Chondrocyte (in vitro differentiated cells): ENCODE results near the gene TOM1L2. TPM values are rescaled to one million over a fixed set of nuclear protein-coding genes. Genes with fewer than 3 reads are reported as not detected.

Source experiments
- DNase-seq: peaks from one replicate; pipeline ENCODE4 v3.0.0; 2021; ENCODE audit warnings: mixed read lengths, low spot score
- H3K27ac Mint-ChIP-seq: one replicate; pipeline ENCODE4 v1.8.0; 2021; ENCODE audit warnings: mild to moderate bottlenecking, moderate library complexity, mixed read lengths; ENCODE audit not compliant: unreplicated experiment
- H3K27me3 Mint-ChIP-seq: 2 replicates; pipeline ENCODE4 v1.8.0; 2021; ENCODE audit warnings: low read depth, mixed read lengths
- H3K36me3 Mint-ChIP-seq: 2 replicates; pipeline ENCODE4 v1.8.0; 2021; ENCODE audit warnings: low read depth, mixed read lengths
- H3K4me1 Mint-ChIP-seq: 2 replicates; pipeline ENCODE4 v1.8.0; 2021; ENCODE audit warnings: low read depth, mild to moderate bottlenecking, mixed read lengths
- H3K4me3 Mint-ChIP-seq: one replicate; pipeline ENCODE4 v1.8.0; 2021; ENCODE audit warnings: mild to moderate bottlenecking, moderate library complexity, mixed read lengths; ENCODE audit not compliant: unreplicated experiment
- H3K9me3 Mint-ChIP-seq: 2 replicates; pipeline ENCODE4 v1.8.0; 2021; ENCODE audit warnings: low read depth, mixed read lengths
- CTCF ChIP-seq: fragments of 200-600 bp; sonication (generic); IDR thresholded peaks from 2 replicates; pipeline ENCODE4 v1.5.0; 2021; ENCODE audit warnings: antibody characterized with exemption, mild to moderate bottlenecking, moderate library complexity
- total RNA-seq: library from RNA; stranded (reverse); gene quantifications from 3 replicates; pipeline ENCODE4 v1.2.1, GENCODE V29; 2021

The TOM1L2 gene
- total RNA-seq, 1 donor from 2014 or later: 56.1 TPM

GRCh38 chr17:17830740-17831207 is 141.4 kb downstream of the TOM1L2 start:
- Mint-ChIP-seq H3K36me3 (no peaks in the 10 kb centered on the region), H3K27me3 (no peaks in the 10 kb centered on the region), H3K4me1 (peaks cover 18% of the 10 kb centered on the region), H3K4me3 (no peak overlapping the region), H3K27ac (no peak overlapping the region), H3K9me3 (no peaks in the 10 kb centered on the region)
- no peak for DNase-seq
- TF ChIP-seq CTCF: no peak

GRCh38 chr17:17830269-17830567 is 142.0 kb downstream of the TOM1L2 start:
- TF ChIP-seq CTCF: no peak
- Mint-ChIP-seq H3K4me3 (no peak overlapping the region), H3K36me3 (no peaks in the 10 kb centered on the region), H3K27ac (no peak overlapping the region), H3K9me3 (no peaks in the 10 kb centered on the region), H3K4me1 (peaks cover 15% of the 10 kb centered on the region), H3K27me3 (no peaks in the 10 kb centered on the region)
- DNase-seq: no peak

- DNase-seq: no peak
- peaks cover 23% of the 10 kb centered on the region for H3K4me1 Mint-ChIP-seq
- H3K36me3 Mint-ChIP-seq: no peaks in the 10 kb centered on the region
- H3K9me3 Mint-ChIP-seq: no peaks in the 10 kb centered on the region
- no peak overlapping the region for H3K27ac Mint-ChIP-seq
- H3K4me3 Mint-ChIP-seq: no peak overlapping the region
- no peaks in the 10 kb centered on the region for H3K27me3 Mint-ChIP-seq
- no peak for TF ChIP-seq CTCF
These were observed 144.2 kb downstream of the TOM1L2 start for GRCh38 chr17:17827826-17828621.

- Mint-ChIP-seq H3K27ac (no peak overlapping the region), H3K4me1 (peaks cover 30% of the 10 kb centered on the region), H3K9me3 (no peaks in the 10 kb centered on the region), H3K27me3 (no peaks in the 10 kb centered on the region), H3K36me3 (no peaks in the 10 kb centered on the region), H3K4me3 (no peak overlapping the region)
- no peak for TF ChIP-seq CTCF
- no peak for DNase-seq
These were observed 145.0 kb downstream of the TOM1L2 start for GRCh38 chr17:17826942-17827785.

- no peaks in the 10 kb centered on the region for H3K9me3 Mint-ChIP-seq
- no peak overlapping the region for H3K4me3 Mint-ChIP-seq
- H3K36me3 Mint-ChIP-seq: no peaks in the 10 kb centered on the region
- TF ChIP-seq CTCF: no peak
- DNase-seq: no peak
- H3K27me3 Mint-ChIP-seq: no peaks in the 10 kb centered on the region
- no peak overlapping the region for H3K27ac Mint-ChIP-seq
- H3K4me1 Mint-ChIP-seq: peaks cover 30% of the 10 kb centered on the region
These were observed 145.9 kb downstream of the TOM1L2 start for GRCh38 chr17:17826342-17826713.
